OCI-LY3 (cell line): ENCODE results near the gene TUG1.

Source experiments
- H2AFZ ChIP-seq: fragments of 200-600, 300-600 bp; shearing (Covaris generic); 2 replicates; pipeline ENCODE4 v1.6.0; 2014; ENCODE audit warnings: antibody characterized with exemption, low read depth, low read length
- H3K27ac ChIP-seq: fragments of 200-600, 300-600 bp; sonication (generic); 2 replicates; pipeline ENCODE4 v1.5.1; 2014; ENCODE audit warnings: mild to moderate bottlenecking, low read length, moderate library complexity, mixed read lengths
- H3K27me3 ChIP-seq: fragments of 200-600, 300-600 bp; sonication (generic); 2 replicates; pipeline ENCODE4 v1.6.1; 2014; ENCODE audit warnings: low read depth, low read length, mixed read lengths
- H3K36me3 ChIP-seq: fragments of 200-600, 300-600 bp; sonication (generic); replicated peaks from 2 replicates; pipeline ENCODE3; 2014; ENCODE audit warnings: low read depth, low read length, mixed read lengths
- H3K4me1 ChIP-seq: fragments of 300-600, 200-600 bp; sonication (generic); 2 replicates; pipeline ENCODE4 v1.6.1; 2014; ENCODE audit warnings: low read length, mixed read lengths
- H3K4me2 ChIP-seq: fragments of 200-600, 300-600 bp; sonication (generic); 2 replicates; pipeline ENCODE4 v1.6.1; 2014; ENCODE audit warnings: low read length, mixed read lengths
- H3K4me3 ChIP-seq: fragments of 300-600, 200-600 bp; sonication (generic); 2 replicates; pipeline ENCODE4 v1.5.1; 2014; ENCODE audit warnings: antibody characterized with exemption, mild to moderate bottlenecking, low read length, moderate library complexity
- H3K79me2 ChIP-seq: fragments of 300-600, 200-600 bp; shearing (Covaris generic); 2 replicates; pipeline ENCODE4 v1.6.1; 2014; ENCODE audit warnings: mild to moderate bottlenecking, low read length, mixed read lengths
- H3K9ac ChIP-seq: fragments of 300-600, 200-600 bp; shearing (Covaris generic); 2 replicates; pipeline ENCODE4 v1.6.0; 2014; ENCODE audit warnings: mild to moderate bottlenecking, low read length, moderate library complexity
- H3K9me3 ChIP-seq: fragments of 200-600, 300-600 bp; shearing (Covaris generic); 2 replicates; pipeline ENCODE4 v1.6.1; 2014; ENCODE audit warnings: low read length, mixed read lengths; ENCODE audit not compliant: insufficient read depth
- H4K20me1 ChIP-seq: fragments of 200-600, 300-600 bp; sonication (generic); 2 replicates; pipeline ENCODE4 v1.6.1; 2016; ENCODE audit warnings: low read length, mixed read lengths; ENCODE audit not compliant: insufficient read depth
- EZH2phosphoT487 ChIP-seq: fragments of 200-600 bp; shearing (Covaris generic); IDR thresholded peaks from 2 replicates; pipeline ENCODE4 v1.6.1; 2018; ENCODE audit warnings: antibody characterized with exemption, mixed run types, low read depth
- TF ChIP-seq, protein P1 (sequence below): fragments of 200-600, 300-600 bp; sonication (generic); IDR thresholded peaks from 2 replicates; pipeline ENCODE4 v1.5.1; 2014; ENCODE audit warnings: antibody characterized with exemption, low read length, low read depth

Gene TUG1

DNA sequence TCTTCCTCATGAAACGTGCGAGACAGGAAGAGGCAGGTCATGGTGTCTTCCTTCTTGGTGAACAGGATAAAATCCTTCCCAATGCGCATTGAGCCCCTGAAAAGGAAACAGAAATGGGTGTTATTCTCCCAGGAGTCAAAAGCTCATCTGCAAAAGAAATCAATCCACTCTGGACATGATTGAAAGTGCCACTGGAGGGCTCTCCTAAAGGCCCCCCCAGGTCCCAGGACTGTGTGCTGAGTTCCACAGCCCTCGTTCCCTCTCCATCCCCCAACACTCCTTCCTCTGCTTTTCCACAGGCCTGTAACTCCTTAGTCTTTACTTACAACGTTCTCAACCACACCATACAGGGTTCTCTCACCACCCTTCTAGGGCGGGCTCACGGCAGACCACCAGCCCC, 22.7 kb upstream of the TUG1 start:
- Histone ChIP-seq H3K4me1 (peaks cover 10% of the 10 kb centered on the region; the same call in 1 of the 2 replicates), H3K27ac (no peak overlapping the region), H3K4me2 (no peak overlapping the region), H3K79me2 (no peaks in the 10 kb centered on the region), H3K4me3 (no peak overlapping the region), H3K9me3 (no peaks in the 10 kb centered on the region), H3K36me3 (peaks cover 74% of the 10 kb centered on the region), H3K9ac (no peak overlapping the region), H4K20me1 (no peaks in the 10 kb centered on the region), H2AFZ (no peak overlapping the region), H3K27me3 (no peaks in the 10 kb centered on the region)
- TF ChIP-seq EZH2phosphoT487: no peak
- TF ChIP-seq, protein P1, sequence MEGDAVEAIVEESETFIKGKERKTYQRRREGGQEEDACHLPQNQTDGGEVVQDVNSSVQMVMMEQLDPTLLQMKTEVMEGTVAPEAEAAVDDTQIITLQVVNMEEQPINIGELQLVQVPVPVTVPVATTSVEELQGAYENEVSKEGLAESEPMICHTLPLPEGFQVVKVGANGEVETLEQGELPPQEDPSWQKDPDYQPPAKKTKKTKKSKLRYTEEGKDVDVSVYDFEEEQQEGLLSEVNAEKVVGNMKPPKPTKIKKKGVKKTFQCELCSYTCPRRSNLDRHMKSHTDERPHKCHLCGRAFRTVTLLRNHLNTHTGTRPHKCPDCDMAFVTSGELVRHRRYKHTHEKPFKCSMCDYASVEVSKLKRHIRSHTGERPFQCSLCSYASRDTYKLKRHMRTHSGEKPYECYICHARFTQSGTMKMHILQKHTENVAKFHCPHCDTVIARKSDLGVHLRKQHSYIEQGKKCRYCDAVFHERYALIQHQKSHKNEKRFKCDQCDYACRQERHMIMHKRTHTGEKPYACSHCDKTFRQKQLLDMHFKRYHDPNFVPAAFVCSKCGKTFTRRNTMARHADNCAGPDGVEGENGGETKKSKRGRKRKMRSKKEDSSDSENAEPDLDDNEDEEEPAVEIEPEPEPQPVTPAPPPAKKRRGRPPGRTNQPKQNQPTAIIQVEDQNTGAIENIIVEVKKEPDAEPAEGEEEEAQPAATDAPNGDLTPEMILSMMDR: no peak

DNA sequence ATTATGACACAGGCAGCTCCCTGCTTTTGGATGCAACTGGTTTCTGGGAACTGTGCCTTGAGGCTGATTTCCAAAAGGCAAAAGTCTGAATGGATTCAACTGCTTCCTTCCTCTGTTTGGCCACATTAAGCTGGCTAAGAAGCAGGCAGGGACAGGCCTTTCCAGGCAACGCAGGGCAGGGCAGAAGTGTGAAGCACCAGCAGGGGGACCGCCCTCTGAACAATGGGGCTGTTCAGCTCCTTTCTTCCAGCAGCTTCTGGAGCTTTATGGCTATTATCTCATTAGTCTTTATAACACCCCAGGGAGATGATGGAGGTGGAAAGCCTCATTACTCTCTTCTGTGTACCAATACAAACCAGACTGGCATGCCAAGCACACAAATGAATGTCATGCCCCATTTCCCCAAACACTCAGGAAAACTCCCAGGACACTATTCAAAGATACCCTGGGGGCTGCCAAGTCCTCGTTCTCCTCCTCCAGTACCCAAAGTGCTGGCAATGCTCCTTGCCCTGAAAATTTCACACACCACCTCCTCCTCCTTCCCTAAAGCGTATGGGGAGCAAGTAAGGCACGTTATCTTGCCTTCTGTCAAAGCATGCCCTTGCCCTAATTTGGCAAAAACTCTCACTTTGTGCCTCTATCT, 21.8 kb upstream of the TUG1 start:
- Histone ChIP-seq H3K4me1 (peaks cover 10% of the 10 kb centered on the region; the same call in 1 of the 2 replicates), H3K27me3 (no peaks in the 10 kb centered on the region), H3K4me2 (no peak overlapping the region), H3K4me3 (no peak overlapping the region), H3K27ac (no peak overlapping the region), H3K36me3 (peaks cover 66% of the 10 kb centered on the region), H2AFZ (no peak overlapping the region), H4K20me1 (no peaks in the 10 kb centered on the region), H3K79me2 (no peaks in the 10 kb centered on the region), H3K9ac (no peak overlapping the region), H3K9me3 (no peaks in the 10 kb centered on the region)
- TF ChIP-seq EZH2phosphoT487: no peak
- TF ChIP-seq, protein P1: no peak

DNA sequence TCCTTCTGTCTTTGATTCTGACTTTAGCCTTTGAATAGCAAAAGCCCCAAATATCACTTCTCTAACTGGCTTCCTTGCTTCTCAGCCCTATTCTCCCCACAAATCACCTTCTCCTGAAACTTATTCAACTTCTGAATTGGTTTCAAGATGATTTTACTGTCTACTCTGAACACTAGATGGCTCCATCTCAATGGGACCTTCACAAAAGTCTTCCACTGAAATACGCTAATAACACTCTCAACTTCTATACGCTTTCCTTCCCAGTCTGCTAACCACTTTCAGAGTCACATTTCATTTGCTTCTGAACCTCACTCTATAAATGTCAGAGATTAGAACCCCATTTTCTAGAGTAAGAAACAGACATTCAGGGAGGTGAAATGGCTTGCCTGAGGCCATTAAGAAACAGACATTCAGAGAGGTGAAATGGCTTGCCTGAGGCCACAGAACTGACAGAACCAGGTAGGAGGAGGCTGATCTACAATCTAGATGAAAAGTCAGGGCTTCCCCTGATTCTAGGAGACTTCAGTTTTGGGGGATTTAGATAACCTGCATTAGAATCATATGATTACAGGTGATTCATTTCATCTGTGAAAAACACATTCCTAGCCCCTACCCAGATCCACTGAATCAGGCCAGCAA, 21.1 kb upstream of the TUG1 start:
- Histone ChIP-seq H3K79me2 (no peaks in the 10 kb centered on the region), H3K4me1 (peaks cover 10% of the 10 kb centered on the region; the same call in 1 of the 2 replicates), H3K4me2 (no peak overlapping the region), H3K9me3 (no peaks in the 10 kb centered on the region), H3K36me3 (peaks cover 64% of the 10 kb centered on the region), H2AFZ (no peak overlapping the region), H4K20me1 (no peaks in the 10 kb centered on the region), H3K27ac (peak overlapping the region; percentile 12), H3K4me3 (no peak overlapping the region), H3K27me3 (no peaks in the 10 kb centered on the region), H3K9ac (no peak overlapping the region)
- TF ChIP-seq EZH2phosphoT487: no peak
- TF ChIP-seq, protein P1: peak; percentile 75

DNA sequence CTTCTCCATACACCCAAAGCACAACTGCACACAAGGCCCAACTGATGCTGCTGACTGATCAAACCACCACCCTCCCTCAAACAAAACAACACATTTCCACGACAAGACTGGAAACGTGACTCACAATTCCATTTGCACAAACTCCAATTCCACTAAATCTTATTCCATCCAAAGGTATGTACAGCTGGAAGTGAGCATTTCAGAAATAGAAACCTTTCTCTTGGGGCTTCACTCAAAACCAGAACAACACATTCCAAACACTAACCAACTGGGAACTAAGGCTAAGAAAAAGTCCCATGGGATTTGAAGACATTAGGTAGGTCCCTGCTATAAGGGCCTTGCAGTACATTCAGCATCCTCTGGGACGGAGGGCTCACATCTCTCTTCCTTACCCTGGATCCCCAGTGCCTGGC, 20.1 kb upstream of the TUG1 start:
- no peak overlapping the region for H3K4me2 ChIP-seq
- no peak overlapping the region for H3K9ac ChIP-seq
- H3K4me3 ChIP-seq: no peak overlapping the region
- H3K27ac ChIP-seq: no peak overlapping the region
- H3K4me1 ChIP-seq: peaks cover 10% of the 10 kb centered on the region; the same call in 1 of the 2 replicates
- H4K20me1 ChIP-seq: no peaks in the 10 kb centered on the region
- H2AFZ ChIP-seq: no peak overlapping the region
- H3K36me3 ChIP-seq: peaks cover 60% of the 10 kb centered on the region
- H3K27me3 ChIP-seq: no peaks in the 10 kb centered on the region
- no peaks in the 10 kb centered on the region for H3K79me2 ChIP-seq
- no peaks in the 10 kb centered on the region for H3K9me3 ChIP-seq
- TF ChIP-seq EZH2phosphoT487: no peak
- TF ChIP-seq, protein P1: no peak
